Activated CD4-positive, CD25-positive, alpha-beta regulatory T cell (primary cell): ENCODE measurements around the gene TSPAN14.
A peak's percentile ranks its signal among the peaks of the same experiment; 100 is the strongest.
"Not testable (repeated sequence)": the region's sequence is repeated elsewhere in the genome, so short reads cannot be mapped to it uniquely, and the experiment has no call there.

Source experiments
- DNase-seq, 4 experiments: peaks; one replicate each; lab custom pipeline; 2025; lab: John Stamatoyannopoulos, UW

Gene TSPAN14, protein sequence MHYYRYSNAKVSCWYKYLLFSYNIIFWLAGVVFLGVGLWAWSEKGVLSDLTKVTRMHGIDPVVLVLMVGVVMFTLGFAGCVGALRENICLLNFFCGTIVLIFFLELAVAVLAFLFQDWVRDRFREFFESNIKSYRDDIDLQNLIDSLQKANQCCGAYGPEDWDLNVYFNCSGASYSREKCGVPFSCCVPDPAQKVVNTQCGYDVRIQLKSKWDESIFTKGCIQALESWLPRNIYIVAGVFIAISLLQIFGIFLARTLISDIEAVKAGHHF

DNA sequence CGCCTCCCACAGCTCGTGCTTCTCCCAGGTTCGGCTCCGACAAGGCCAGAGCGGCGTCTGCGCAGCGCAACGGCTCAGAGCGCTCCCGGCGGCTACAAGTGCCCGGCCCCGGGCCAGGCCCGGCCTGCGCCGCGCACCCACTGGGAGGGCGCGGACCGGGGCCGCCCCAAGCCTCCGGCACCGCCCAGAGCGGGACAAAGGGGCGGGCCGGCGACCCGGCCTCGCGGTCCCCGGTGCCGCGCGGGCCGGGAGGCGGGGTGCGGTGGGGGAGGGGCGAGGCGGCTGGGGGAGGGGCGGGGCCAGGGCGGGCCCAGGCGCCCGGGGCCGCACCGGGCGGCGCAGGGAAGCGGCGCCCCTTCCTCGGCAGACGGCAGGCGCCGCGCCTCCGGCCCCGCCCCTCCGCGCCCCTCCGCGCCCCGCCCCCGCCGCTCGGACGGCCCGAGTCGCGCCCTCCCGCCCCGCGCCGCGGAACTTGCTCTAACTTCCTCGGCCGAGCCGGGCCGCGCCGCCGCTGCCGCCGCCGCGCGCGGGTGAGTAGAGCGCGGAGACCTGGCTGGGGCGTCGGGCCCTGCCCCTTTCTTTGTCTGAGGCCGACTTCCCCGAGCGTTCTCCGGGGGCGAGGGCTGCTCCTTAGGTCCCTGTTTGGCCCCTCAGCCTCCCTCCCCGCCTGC is at the start of gene TSPAN14:
Gene TSPAN14 (plus strand): TSS at position 469 of the 671 bp plus-strand sequence. CDS start 34,924 bp downstream, outside the sequence.
- DNase-seq: peak; percentile 39 to 63 (median 51)

DNA sequence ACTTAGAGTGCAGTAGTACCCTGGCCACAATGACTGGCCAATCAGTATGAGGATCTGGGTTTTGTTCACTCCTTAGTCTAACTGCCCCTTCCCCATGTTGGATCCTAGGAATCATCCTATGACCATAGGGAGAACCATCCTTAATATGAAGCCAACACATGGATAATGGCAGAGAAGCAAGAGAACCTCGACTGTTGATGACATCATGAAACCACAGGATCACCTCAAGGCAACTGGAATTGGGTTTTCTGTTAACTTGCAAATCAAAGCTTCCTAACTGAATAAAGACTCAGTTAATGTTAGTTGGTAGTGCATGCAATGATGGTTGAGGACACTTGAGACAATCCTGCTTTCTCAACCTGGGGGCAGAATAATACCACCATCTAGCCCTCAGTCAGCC is 49.1 kb upstream of the TSPAN14 start:
- no peak for DNase-seq

DNA sequence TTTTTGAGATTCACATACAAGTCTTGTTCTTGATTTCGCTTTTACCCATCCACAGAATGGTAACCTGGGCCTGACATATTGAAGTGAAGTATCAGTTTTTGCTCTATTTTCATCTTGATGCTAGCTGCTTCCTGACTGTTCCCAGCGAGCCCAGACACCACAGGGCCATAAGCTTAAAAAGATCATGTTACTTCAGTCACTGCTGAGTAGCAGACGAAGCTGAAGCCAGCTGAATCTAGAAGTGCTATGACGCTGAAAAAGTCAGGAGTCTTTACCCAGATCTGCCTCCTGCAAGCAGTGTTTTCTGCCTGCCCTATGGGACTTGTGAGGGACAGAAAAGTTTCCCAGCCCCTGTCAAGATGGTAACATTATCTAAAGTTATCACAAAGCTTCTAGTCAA is 48.5 kb upstream of the TSPAN14 start:
- DNase-seq: no peak

DNA sequence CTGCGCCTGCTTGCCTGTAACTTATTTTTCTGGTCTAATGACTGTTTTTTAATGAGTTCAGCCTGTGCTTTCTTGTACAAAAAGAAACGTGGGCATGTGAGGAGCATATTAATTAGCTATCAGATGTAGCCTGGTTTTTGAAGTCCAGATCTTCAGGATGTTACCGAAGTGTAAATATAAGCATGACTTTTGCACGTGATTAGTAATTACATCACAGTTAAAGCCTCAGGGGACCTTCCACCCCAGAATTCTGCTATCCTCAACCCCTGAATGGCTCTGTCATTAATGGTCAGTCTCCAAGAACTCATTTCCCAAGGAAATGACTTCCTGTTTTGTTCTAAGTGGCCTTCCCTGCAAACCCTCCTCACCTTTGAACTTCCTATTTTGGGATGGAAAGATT is 47.9 kb upstream of the TSPAN14 start:
- DNase-seq: no peak

DNA sequence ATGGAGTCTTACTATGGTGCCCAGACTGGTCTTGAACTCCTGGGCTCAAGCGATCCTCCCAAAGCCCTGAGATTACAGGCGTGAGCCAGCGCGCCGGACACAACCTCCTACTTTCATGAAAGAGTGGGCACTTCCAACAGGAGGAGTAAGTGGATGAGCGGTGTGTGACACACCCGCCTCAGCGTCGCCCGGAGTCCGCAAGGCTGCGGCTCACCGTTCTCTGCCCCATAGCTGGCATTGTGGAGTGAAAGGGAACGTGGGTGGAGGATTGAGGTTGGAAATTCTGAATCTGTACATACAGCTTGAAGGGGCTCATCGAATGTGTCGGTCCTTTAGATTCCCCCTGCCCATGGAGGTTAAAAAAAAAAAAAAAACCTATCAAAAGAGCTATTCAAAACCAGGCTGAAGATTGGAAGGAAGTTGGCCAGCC is 46.3 kb upstream of the TSPAN14 start:
- no peak for DNase-seq

DNA sequence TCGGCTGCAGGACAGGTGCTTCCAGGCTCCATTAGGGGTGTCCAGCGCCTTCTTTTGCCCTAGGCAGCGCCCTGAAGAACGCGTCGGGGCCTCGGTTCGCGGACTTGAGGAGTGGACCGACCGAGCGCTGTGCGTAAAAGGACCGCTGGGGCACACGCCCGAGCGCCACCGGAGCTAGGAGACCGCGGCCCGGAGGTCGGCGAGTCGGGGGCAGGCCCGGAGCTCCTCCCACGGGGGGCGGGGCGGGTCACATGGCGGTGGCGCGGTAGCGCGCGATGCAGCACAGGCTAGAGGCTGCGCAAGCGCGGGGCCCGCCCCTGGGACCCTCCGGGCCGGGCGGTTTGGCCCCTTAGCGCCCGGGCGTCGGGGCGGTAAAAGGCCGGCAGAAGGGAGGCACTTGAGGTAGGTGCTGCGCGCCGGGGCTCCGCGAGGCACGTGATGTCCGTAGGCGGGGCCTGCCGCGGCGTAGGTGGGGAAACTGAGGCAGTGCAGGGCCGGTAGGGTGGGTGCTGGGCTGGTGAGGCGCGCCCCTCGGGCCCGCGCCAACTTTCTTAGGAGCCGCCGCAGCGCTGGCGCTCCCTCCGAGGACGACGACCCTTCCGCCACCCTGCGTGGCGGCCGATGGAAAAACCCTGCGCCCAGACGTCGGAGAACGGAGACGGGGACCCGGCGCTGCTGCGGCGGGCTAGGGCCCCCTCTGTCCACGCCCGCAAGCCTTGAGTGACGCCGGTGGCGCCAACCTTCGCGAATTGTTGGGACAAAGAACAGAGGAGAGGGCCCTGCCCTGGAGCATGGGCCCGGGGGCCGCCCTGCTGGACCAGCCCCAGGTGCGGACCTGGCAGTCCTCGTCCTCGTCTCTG is 45.6 kb upstream of the TSPAN14 start, which contains the start of gene PRXL2A:
Gene PRXL2A (plus strand): TSS at position 310 of the 860 bp plus-strand sequence. CDS start 11,917 bp downstream, outside the sequence.
- peak; percentile 40 to 59 (median 54) for DNase-seq

DNA sequence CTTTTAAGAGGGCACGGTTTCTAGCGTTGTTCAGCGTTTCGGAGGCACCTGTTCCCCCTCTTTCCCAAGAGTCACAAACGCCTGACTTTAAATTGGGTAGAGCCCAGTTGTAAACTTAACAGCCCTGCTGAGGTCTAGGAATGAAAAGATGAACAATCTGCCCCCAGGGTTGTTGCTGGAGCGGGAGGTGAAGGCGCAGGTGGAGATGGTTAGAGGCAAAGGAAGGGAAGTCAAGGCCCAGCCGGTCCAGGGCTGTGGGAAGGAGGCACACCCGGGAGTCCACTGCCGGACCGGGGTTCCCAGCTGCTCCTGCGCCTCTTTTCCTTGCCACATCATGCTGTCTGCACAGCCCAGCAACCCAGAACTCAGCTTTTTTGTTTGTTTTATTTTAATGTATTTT is 45.0 kb upstream of the TSPAN14 start:
- no peak for DNase-seq

DNA sequence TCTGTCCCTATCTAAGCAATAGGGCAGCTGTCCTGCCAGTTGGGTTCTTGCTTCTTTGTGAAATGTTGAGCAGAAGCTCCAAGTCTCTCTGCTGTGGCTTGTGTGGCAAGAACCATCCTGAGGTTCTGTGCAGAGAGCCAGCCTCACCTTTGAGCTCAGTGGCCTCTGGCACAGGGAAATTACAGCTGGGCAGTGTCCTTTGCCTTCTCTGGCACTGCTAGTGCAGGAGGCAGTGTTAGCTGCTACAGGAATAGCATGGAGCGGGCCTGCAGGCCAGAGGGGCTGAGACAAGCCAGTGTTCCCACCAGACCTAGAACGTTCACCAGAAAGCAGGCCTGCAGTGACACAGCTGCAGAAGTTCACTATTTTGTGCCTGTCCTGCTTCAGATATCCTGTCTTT is 44.0 kb upstream of the TSPAN14 start:
- DNase-seq: no peak

DNA sequence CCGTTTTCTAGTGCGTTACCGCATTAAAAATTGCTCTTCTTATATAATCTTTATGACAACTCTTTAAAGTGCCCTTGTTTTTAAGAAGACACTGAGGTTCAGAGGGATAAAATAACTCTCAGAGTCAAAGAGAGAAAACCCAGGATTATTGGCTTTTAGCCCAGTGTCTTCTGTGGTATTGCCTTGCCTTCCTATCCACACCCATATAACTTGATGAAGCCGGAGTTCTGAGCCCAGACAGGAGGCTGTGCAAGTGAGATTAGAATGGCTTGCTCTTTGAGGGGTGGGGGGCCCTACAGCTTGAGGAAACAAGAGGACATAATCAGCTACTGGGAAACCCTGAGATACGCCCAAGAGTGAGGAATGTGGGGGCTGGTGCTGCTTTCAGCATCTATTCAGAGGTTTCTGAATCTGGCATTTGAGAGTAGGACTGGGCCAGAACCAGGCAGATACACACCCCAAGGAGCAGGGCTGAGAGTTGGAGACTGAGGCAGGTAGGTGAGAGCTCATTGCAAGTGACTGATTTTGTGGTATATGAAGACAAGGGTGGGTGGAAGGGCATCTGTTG is 43.4 kb upstream of the TSPAN14 start:
- DNase-seq: no peak

DNA sequence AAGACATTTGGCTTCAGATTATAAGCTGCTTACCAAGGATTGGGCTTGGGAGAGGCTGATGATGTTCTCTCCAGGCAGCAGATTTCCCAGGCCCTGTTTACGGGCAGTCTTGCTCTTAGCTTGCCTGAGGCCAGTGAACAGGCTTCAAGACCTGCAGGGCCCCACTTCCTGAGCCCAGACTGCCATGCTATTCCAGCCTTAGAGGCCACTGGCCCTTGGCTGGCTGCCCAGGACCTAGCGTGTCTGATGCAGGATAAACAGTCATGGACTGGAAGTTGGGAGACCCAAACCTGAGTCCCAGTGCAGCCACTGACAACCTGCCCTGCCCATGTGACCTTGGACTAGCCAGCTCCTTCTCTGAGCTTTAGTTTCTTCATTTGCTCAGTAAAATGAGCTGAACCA is 42.8 kb upstream of the TSPAN14 start:
- no peak for DNase-seq

DNA sequence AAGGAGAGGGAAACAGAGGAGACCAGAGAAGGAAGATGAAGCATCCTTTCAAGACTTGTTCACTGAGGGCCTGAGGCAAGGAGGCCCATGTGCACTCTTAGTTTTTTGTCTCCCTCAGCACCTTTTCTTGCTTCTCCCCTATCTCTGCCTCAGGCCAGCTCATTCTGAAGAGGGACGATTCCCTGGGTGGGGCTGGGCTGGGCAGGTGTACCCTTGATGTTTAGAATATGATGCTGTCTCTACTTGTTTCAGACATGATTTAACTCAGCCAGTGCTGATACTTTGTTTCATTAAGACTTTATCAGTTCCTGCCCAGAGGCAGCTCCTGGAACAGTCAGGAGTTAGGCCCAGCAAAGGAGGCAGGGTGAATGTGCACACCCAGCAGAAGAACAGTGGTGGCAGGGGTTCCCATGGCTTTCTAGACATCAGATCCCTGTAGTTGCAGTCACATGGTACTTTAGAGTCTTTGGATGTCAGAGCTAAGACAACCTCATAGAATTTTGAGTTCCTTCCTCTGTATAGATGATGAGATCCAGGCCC is 42.4 kb upstream of the TSPAN14 start:
- no peak for DNase-seq

DNA sequence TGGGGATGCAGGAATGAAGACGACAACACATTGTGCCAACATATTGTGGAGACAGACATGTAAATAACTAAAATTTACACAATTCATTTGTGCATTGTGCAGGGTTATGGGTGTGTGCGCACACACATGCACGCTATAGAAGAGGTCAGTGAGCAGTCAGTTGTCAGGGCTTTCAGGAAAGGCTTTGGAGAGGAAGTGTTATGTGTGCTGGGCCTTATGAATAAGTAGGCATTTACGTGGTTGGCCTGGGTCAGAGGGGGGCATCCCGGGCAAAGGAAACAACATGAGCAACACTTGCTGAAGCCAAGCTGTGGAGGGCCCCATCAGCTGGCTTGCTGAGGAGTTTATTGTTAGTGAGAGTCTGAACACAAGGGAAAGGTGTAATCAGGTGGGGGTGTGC is 41.6 kb upstream of the TSPAN14 start:
- DNase-seq: no peak

DNA sequence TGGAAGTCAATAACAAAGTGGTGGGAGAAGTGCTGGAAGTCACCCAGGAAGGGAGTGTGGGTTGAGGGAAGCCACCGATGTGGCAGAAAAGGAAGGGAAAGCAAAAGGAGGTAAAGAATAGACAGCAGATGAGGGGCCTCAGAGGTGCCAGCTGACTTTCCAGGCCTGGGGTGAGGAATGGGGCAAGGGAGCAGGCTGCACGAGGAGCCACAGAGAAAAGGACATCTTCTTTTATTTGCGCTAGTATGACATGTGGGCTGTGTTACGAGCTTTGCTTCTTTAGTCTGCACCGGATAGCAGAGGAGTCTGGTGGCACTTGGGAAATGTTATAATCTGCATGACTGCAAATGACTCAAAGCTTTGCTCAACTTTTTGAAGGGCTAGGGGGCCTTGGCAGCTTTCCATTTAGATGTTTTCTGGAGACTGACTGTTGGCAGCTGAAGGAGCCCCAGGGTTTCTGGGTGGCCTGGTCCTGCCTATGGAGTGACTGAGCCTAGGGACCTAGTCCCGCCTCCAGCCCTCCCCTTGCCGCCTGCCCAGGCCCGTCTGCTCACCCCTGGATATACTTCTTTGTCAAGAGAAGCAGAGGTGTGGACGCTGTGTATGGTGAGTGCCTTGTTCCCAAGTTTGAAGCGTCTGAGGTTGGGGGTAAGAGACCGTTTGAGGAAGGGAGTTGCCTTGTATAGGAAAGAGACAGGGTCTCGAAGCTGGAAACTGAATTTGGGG is 40.7 kb upstream of the TSPAN14 start:
- no peak for DNase-seq

DNA sequence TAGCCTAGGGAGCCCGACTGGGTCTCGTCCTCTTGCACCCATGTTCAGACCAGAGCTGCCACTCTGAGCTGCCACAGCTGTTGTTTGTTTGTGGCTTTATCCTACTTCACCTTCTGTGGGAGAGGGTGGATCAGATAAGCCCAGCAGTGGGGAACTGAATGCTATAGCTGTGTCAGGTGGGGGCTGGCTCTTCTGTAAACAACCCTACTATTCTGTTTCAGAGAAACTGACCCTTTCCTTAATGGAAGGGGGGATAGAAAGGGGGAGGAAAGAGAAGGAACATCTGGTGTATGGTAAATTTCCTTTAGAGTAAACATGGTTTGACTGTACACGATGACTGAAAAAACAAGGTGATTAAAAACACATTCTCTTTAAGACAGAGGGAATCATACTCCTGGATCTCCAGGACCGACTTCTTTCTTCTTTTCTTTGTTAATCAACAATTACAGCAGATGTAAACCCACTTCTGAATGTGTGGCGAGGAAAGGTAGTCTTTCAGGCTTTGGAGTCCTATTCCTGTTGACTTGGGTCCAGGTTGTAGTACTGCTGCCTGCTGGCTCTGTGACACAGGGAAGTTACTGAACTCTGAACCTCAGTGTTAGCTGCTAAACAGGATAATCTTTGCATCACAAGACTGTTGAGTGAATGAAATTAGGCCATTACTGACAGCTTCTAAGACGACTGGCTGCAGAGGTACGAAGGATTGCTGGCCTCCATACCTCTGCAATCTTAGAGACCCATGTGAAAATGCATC is 39.8 kb upstream of the TSPAN14 start:
- DNase-seq: no peak

DNA sequence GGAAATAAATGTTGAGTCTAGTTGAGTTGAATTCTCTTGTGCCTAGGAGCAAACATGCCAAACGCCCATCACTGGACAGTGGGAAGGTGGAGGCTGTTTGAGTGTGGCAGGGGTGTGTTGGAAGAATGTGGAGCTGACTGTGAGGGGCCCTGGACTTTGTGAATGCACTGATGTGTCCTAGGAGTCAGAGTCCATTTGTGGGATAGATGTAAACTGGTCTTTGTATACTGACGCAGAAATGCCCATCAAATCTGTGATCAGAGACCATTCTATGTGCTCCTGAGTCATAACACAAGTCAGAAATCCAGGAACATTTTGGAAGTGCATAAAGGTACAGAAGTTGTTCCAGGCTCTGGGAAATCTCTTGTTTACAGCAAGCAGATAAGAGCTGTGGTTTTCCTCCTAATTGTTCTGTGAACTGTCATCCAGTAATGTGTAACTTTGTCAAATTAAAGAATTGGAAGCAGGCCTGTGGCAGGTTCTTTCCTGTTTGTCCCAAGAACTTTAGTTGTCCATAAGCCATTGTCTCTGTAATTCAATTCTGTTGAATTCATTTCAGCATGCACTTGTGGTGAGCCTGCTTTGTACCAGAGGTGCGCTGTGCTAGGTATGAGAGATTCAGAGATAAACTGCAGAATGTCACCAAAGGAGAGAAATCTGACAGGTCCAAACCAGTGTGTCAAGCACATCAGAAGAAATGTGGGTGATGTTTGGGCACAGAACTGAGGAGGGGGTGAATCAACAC is 38.2 kb upstream of the TSPAN14 start:
- DNase-seq: no peak

DNA sequence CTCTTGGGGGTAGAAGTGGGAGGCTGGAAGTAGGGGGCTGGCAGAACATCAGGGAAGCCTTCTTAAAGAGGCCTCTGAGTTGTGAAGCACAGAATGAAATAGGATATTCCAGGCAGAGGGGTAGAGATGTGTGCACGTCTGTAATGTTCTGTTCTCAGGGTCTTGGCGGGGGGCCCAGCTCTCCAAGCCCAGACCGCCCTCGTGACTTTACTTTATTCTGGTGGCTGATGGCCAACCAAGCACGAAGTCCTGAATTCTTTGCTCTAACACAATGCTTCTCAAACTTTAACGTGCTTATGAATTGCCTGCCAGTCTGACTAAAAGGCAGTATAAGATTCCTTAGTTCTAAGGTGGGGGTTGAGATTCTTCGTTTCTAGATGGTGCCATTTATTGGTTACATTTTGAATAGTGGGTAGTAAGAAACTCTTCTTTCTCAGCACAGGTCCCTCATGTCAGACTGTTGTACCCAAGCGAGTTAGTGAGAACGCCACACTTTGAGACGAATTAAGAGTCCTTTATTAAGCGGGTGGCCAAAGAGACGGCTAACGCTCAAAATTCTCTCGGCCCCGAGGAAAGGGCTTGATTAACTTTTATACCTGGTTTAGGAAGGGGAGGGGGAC is 37.5 kb upstream of the TSPAN14 start:
- no peak for DNase-seq

DNA sequence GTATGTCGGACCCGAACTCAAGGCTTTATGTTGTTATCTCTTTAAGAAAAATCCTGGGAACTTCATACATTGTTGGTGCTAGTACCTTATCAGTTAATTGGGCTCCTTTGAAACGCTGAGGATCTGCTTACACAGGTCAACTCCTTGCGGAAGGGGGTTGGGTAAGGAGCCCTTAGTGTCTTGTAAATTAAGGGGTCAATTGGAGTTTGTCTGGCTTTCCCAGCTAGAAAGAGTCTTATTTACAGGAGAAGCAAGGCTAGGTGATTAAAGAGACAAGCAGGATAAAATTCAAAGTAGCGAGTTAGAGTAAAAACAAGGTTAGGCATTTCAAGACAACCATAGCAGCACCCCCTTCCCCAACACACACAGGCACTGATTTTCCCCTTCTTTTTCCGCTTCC is 36.9 kb upstream of the TSPAN14 start:
- DNase-seq: not testable (repeated sequence)

DNA sequence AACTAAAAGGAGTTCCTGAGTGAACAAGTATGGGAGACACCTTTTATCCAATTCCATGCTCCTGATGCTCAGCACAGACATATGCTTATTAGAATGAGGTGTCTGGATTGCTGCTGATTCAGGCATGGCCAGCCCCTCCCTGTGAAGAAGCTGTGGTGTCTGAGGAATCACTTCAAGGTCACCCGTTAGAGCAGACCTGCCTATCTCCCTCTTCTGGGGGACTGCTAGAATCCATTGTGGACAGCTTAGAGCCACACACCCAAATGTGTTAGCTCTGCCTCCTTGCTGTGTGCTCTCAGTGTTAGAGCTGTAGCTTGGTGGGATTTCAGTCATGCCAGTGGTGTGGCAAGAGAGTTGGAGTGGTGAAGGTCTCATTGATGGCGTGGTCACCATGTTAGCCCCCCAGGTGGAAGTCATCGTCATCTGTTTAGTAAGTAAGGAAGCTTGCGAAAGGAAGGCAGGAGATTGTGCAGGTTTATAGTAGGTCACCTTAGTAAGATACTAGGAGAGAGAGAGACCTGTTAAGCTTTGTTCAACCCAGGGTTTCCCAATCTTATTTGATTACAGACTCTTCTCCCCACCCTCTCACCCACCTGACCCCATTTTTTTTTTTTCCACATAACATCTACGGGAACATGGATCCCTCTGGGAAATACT is 32.9 kb upstream of the TSPAN14 start:
- DNase-seq: no peak
